GM03348 (cell line): ENCODE results near the gene POMT2.

Experiments
- DNase-seq: peaks from one replicate; pipeline ENCODE4 v3.0.0; 2012; ENCODE audit warnings: low spot score

The POMT2 gene

DNA sequence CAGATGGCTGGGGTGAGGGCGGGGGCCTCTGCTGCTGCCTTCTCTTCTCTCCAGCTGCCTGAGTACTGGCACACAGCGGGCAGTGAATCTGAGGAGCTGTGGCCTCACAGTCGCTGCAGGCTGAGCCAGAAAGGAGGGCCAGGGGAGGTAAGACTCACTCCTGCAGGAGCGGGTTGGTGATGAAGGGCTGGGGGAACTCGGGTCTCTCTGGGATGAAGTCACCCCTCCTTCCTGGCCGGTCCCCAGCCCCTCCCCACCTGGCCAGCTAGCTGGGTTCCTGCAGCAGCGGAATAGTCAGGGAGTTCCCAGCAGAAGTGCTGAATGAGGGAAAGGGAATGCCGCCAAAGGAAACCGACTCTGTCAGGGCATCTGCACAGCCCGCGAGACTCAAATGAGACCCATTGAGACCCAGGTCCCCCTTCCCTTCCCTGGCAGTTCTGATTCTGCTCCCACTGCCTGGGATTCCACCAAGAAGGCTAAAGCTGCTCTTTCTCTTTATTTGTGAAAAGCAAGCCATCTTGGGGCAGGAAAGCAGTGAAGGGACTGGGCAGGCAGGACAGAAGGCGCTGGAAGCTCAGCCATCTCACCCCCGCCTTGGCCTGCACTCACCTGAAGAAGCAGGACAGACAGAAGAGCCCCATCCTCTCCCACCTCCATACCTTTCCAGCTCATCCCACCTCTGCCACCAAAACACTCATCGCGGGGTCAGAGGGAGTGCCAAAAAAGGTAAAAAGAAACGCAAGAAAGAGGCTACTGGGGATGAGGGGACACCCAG is 54.9 kb downstream of the POMT2 start:
- DNase-seq: no peak

DNA sequence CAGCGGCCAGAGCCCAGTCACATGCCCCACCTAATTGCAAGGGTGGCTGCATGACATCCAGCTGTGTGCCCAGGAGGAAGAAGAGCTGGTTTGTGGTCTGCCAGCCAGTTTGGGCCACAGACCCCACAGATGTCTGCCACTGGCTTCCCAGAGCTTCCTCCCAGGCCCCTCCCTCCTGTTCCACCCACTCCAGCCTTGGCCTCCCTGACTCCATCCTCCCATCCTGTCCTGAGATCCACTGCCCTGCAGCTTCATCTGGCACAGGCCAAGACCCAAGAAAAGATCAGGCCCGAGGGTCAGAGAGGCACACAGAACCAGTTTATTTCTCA is 55.5 kb downstream of the POMT2 start:
- no peak for DNase-seq

GRCh38 chr14:77264466-77265186 is 56.1 kb downstream of the POMT2 start:
- DNase-seq: no peak

- no peak for DNase-seq
Observed at GRCh38 chr14:77260631-77261030, 60.1 kb downstream of the POMT2 start.

DNA sequence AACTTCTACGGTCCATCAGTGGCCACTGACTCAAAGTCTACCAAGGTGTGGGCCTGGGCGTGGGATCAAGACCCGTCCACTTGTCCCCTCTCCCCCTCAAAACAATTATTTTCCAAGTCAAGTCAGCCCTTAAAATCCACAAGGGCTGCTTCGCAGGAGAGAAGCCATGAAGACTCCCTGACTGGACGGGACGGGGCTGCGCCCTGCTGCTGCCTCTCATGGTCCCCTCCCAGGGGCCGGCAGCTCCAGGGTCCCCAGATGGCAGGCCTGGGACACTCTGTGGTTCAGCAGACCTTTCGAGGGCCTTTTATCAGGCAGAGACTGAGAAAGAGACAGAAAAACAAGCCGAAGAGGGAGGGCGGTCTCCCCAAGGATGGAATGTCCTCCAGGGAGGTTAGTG is 60.5 kb downstream of the POMT2 start:
- DNase-seq: no peak

GRCh38 chr14:77259025-77259715 is 61.5 kb downstream of the POMT2 start:
- no peak for DNase-seq

DNA sequence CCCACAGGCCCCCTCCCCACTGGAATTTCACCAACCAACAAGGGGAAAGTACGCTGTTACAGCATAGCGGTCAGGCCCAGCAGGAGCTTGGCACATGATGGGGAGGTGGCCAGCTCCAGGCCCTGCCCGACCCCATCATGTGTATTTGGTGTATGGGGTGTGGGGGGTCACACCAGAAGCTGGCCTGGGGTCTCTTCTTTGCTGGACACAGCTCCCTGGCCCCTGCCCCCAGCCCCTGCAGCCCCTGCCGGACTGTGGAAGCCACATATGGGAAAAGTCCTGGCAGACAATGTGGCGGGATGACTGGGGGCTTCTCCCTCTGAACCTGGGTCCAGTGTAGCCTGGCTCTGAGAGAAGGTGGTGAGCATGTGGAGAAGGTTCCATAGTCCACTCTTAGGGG is 62.1 kb downstream of the POMT2 start:
- DNase-seq: no peak

DNA sequence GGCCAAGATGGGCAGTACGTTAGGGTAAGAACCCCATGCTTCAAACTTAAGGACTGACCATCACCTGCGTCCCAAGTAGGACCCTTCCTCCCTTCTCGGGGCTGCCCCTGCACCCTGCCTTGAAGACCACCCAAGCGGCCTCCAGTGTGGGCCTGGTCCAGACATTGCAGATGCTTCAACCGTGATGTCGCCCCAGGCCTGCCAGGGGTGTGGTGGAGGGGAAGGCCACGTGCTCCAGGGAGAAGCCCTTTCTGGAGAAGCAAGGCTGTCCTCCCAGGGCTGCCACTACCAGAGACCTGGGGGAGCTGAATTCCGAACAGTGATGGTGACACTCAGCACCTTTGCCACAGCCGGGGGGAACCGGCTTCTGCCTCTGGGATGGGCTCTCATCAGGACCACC is 63.0 kb downstream of the POMT2 start:
- DNase-seq: no peak

GRCh38 chr14:77256694-77257093 is 64.0 kb downstream of the POMT2 start:
- DNase-seq: no peak

- no peak for DNase-seq
Observed at GRCh38 chr14:77253333-77254190, 67.1 kb downstream of the POMT2 start.

DNA sequence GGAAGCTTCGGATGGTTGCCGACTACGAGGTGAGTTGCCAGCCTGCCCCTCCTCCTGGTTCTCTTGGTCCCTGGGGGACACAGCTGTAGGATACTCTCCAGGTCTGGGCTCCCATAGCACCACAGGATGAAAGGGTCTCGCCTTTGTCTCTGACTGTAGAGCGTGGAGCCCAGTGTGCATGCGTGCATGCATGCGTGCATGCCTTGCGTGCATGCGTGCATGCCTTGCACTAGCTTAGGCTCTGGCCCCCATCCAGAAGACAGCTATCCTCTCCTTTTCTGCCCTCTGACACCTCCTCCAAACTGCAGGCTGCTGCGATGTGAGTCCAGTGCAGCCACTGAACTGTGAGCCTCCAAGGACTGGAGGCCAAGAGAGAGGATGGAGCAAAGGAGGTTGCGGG is 68.8 kb downstream of the POMT2 start:
- DNase-seq: no peak

- DNase-seq: no peak
Observed at GRCh38 chr14:77250927-77251326, 69.8 kb downstream of the POMT2 start.

GRCh38 chr14:77249286-77249685 is 71.4 kb downstream of the POMT2 start:
- no peak for DNase-seq

- no peak for DNase-seq
Observed at GRCh38 chr14:77248666-77249065, 72.0 kb downstream of the POMT2 start.

- no peak for DNase-seq
Observed at GRCh38 chr14:77246784-77247183, 73.9 kb downstream of the POMT2 start.

DNA sequence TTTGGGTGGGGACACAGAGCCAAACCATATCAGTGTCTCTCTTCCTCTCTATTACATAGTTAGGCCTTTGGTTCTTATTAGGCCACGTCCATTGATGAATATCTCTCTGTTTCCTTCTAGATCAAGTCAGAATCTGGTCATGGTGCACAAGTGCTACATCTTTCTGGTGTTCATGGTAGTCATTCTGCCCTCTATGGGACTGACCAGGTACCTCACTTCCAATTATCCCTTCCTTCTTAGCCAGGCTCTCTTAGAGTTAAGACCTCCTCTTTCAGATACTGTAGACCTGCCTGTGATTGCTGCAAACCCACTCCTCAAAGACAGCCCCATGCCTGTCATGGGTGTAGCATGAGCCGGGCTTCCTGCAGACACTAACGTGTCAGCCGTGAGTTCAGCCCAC is 74.9 kb downstream of the POMT2 start:
- DNase-seq: no peak

- no peak for DNase-seq
Observed at GRCh38 chr14:77243853-77244252, 76.8 kb downstream of the POMT2 start.

DNA sequence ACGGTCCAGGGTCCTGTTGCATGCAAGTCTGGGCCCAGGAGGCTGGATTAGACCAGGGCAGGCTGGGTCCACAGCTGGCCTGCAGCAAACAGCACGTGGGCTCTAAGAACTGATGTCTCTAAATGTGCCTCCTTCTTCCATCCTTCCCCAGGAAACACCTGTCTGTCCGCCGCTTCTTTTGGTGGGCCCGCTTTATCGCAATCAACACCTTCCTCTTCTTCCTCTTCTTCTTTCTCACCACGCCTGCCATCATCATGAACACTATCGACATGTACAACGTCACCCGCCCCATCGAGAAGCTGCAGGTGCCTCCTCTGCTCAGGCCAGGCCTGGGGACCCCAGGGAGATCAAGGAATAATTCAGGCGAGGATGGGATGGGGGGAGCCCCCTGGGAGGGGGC is 77.9 kb downstream of the POMT2 start:
- no peak for DNase-seq

- no peak for DNase-seq
Observed at GRCh38 chr14:77241955-77242354, 78.7 kb downstream of the POMT2 start.

GRCh38 chr14:77240336-77240915 is 80.3 kb downstream of the POMT2 start:
- DNase-seq: no peak

DNA sequence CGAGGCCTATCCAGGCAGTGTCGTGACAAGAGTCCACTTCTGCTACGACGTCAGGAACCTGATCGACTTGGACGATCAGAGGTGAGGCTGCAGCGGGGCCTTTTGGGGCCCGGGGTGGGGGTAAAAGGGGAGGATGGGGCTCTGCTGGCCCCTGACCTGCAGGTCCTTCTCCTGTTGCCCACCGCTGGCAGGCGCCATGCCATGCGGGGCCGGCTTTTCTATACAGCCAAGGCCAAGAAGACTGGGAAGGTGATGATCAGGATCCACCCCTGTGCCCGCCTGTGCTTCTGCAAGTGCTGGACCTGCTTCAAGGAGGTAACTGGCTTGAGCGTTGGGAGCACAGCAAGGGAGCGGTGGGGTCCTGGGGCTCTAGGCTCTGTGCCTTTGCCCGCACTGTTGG is 81.3 kb downstream of the POMT2 start:
- no peak for DNase-seq

DNA sequence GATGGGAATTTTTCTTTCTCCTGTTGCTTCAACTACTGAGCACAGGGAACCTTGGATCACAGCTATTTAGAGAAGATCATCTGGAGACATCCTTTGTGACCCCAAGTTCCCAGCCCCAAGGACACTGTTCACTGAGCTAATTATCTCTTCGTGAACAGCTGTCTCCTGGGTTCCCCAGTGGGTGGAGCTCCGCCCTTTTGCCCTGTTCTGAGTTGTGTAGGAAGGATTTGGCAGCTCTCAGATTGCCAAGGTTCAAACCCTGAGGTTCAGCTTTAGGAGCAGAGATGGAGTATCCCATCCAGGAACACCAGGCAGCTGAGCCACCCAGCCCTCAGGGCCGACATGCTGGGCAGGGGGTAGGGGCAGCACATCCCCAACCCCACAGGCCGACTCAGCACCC is 81.7 kb downstream of the POMT2 start:
- DNase-seq: no peak
